NCI-H2081 treated with DMSO at 0.1 percent for 48 hours (cell line): ENCODE results near the gene FAM227B.
"Not testable (repeated sequence)": the region's sequence is repeated elsewhere in the genome, so short reads cannot be mapped to it uniquely, and the experiment has no call there.

Experiments
- DNase-seq: peaks from one replicate; lab custom pipeline; 2025; lab: John Stamatoyannopoulos, UW

Gene FAM227B

DNA sequence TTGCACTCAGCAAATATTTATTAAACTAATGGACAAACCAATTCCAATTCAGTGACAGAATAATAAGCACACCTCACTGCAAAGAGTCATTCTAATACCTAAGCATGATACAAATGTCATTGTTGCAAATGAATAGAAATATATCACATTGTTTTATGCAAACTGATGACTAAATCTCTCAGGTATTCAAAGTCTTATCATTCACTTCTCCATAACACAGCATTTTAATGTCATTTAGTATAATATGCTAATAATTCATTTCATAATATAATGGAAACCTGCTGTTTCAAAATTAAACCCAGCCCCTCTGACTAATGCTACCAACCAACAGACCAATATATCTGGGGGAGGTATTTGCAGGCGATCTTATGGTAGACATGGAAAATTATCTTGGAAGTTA is 125.8 kb downstream of the FAM227B start:
- DNase-seq: no peak

DNA sequence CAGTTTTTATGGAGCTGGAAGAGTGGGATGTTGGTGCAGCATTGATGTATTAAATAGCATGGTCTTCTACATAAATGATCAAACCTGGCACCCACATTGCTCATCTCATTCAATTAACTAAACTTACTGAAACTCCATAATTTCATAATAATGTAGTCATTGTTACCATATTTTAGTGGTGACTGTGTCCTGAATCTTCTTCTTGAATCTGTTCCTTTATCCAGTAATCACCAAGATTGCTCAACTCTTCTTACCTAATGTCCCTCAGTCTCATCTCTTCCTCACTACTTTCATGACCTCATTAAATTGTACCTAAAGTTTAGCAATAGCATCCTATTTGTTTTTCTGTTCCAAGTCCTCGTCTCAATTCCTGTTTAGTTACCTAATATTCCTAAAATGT is 127.8 kb downstream of the FAM227B start:
- DNase-seq: no peak

DNA sequence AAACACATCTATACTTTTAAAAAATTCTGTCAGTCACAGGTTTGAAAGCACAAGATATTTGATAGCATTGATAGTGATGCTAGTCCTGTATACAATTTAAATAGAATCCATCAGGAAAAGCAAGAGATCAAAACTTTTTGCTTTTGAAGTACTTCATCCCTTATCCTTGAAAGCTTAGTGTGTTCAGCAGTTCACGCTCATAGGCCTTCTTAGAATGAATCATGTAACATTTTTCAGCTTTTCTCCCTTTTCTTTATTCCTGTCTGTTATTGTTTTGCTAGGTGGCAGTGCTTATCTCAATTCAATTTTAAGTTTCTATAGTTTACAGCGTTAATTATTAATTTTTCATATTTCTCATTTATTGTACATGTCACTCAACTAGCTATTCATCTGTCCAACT is 128.5 kb downstream of the FAM227B start:
- DNase-seq: no peak

DNA sequence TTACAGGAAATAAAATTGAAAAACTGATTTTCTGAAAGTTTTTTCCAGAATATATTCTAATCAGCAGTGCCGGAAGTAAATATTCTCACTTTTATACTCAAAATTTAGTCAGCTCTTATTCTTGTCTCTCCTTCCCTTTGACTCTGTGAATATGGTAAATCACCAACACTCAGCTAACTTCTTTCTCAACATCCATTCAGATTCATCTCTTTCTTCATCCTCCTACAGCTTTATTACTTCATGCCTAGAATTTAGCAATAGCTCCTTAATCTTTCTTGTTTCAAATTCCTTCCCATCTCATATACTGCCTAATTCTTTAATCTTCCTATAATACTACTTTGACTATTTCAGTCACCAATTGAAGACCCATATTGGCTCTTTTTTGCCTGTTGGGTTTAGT is 129.7 kb downstream of the FAM227B start:
- DNase-seq: no peak

DNA sequence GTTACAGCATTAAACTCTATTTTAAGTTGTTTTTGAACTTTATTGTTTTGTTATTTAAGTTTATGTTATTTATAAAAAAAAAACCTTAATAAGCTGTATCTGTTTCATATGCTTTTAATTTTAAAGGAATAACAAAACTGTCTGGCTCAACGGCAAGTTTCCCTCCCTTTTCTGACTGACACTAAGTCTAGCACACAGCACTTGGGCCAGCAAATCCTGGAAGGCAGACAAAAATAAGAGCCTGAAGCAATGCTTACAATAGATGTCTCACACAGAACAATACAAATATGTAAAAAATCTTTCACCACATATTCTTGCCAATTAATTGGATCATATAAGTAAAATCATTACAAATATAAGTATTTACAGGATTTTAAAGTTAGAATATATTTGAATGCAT is 135.2 kb downstream of the FAM227B start:
- not testable (repeated sequence) for DNase-seq

DNA sequence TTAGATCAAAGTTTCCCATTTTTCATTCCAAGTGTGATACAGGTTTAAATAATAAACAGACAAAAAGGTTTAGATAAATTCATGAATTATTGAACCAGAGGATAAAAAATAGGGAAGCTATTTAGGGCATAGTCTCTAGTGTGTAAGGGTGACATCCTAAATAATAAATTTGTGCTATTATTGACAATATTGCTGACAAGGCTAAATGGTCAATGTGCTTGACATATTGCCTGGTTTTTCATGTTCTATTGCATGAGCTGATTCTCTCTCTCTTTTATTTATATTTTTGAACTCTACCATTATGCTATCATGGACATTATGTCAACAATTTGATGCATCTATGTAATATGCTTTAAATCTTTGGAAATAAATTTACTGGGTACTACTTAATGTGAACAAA is 141.6 kb downstream of the FAM227B start:
- not testable (repeated sequence) for DNase-seq

DNA sequence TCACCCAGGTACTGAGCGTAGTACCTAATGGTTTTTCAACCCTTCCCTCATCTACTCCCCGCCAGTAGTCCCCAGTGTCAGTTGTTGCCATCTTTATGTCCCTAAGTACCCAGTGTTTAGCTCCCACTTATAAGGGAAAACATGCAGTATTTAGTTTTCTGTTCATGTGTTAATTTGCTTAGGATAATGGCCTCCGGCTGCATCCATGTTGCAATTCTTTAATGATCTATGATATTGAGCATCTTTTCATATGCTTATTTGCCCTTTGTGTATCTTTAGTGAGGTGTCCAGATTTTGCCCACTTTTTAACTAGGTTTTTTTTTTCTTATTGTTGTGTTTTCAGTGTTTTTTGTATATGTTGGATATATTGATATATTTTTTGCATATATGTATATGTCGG is 142.6 kb downstream of the FAM227B start:
- DNase-seq: not testable (repeated sequence)

DNA sequence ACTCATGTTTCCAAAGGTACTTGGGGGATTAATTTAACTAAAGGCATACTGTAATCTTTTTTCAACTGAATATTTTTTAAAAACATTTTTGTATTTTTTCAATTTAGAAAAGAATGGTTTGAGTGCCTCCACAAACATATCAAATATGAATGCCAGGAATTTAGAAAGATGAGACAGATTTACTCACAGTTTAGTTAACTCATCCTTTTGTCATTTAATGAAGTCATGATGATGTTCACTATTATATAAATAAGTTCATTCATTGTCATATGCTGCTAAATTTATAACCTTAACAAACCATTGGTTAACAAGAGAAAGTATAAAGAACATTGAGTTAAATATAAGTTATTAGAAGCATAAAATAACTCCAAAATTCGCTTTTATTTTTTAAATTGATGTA is 147.6 kb downstream of the FAM227B start:
- no peak for DNase-seq

DNA sequence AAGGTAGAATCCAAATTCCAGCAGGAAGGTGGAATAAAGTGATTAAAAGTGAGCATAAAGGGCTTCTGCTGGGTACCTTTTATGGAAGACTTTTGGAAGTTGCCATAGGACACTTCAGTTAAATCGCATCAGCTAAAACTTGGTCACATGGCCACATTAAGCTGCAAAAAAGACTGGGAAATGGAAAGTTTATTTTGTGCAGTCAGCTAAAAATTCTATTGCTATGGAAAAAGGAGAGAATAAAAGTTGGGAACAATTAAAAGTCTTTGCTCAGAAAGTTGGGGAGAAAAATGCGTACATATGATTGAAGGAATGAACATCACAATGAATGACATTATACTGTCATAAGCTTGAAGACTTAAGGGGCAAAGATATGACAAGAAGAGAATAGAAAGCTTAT is 148.3 kb downstream of the FAM227B start:
- no peak for DNase-seq

DNA sequence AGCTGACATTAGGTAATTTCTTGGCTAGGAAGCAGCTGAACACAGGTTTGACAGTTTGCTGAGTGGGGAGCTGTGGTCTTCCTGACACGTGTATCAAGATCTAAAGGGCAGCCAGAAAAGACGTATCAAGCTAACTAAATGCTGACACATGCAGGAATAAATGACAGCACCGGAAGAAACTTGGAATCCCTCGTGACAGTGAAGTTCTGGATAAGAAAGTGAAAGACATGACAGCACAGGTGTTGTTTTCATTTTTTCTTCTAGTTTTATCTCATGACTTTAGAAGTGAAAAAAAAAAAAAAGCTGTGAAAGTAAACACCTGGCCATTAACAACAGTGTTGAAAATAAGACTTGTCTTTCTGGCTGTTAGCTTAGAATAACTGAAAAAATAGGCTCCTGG is 148.9 kb downstream of the FAM227B start:
- no peak for DNase-seq

- DNase-seq: not testable (repeated sequence)
Measured at GRCh38 chr15:49471248-49471647, 149.4 kb downstream of the FAM227B start.

DNA sequence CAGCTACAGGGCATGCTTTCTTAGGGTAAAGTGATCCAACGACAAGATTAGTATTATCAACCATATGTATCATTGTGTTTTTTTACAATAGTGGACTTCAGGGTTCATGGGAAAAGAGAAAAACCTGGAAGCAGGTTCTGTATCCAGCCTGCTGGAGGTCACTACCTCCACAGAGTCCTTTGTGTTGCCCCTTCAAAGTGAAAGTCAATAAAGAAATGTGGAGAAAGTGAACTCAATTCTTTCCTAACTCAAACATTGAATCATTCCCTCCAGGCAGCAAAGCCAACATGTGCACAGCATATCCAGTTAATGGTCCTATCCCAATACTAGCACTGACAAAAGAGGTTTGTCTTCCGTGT is 152.2 kb downstream of the FAM227B start:
- DNase-seq: no peak

DNA sequence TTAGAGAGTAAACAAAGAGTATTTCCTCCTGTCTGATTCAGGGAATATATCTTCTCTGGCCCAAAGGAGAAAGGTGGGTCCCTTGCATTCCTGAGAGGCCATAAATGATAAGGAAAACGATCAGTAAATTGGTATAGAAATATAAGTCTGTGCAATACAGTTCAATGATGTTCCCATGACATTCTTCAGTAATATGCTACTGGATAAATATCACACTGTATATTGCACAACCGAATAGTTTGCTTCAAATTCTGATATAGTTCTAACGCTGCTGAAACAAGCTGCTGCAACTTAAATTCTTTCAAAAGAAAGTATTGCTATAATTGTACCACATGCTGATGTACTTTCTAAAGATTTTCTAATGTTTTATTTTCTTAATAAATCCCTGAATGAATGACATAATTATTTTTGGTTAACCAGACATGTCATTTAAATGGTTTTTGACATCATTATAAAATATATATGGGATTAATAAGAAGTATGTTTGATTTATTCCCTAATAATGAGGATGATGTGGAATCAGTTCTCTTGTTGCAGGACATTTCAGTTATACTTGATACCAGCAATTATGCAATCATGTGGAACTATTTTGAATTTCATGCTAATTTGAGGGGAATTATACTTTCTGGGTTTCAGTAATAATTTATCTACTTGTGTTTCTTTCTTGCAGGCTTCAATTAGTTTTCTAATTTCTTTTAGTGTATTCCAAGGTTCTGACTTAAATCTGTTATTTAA is 152.7 kb downstream of the FAM227B start:
- DNase-seq: no peak

GRCh38 chr15:49466119-49466518 is 154.5 kb downstream of the FAM227B start:
- no peak for DNase-seq

- DNase-seq: no peak
Measured at GRCh38 chr15:49464522-49464921, 156.1 kb downstream of the FAM227B start.

DNA sequence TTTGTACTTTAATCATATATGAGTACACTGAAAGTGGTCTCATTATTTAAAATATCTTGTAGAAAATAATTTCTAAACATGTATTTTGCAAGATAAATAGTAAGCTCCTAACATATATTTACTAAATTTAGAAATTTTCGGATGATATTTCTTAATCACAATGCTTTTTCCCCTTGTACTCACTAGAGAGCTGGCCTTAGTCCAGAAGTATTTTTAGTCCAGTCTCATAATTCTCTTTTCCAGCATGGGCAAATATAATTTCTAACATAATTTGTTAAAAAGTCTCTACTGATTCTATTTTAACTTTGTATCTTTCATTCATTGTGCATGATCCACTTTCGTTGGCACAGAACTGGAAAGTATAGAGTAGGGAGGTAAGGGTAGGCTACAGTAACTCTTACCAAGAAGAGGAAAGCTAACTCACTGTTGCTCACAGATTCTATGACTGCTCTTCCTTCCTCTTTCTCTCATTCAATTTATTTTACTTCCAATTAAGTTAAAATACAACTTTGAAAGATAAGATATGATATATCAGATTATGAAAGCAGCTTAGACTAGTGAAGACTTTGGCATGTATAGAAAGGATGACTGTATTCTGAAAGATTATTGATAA is 158.3 kb downstream of the FAM227B start:
- DNase-seq: no peak

DNA sequence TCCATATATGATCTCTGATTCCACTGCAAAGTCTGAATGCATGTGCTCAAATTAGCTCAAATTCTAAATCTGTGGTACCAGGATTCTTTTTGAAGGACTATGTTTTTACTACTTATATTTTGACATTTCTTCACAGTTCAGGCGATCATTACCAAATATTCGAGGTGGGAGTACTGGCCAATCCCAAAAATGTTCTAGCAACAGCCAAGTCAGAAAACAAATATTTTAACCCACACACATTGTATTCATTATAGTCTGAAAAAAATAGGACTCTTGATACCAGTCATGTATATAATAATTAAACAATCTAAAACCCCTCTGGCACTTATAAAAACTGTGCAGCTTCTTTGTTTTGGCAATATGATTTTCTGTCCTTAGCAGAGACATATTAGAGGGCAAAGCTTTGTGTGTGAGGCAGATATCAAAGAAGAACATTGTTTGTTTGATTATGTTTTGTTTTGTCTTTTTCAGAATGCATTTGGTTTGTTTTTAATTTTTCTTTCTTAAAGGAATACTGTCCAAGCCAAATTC is 160.1 kb downstream of the FAM227B start:
- no peak for DNase-seq

DNA sequence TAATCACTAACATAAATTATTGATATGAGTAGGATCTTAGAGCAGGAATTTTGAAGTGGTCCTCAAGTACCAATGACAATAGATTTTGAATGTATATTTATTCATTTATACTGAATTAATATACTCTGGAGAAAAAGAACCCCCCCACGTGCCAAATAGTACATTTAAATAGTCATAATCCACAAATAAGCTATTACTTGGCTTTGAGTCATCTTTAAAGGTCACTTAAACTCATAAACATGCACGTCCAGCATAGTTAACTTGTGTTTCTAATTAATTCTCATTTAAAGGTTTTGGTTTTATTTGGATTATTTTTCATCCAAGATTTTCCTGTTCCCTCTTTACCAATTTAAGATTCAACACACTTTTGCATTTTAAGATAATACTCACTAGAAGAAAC is 162.5 kb downstream of the FAM227B start:
- no peak for DNase-seq

DNA sequence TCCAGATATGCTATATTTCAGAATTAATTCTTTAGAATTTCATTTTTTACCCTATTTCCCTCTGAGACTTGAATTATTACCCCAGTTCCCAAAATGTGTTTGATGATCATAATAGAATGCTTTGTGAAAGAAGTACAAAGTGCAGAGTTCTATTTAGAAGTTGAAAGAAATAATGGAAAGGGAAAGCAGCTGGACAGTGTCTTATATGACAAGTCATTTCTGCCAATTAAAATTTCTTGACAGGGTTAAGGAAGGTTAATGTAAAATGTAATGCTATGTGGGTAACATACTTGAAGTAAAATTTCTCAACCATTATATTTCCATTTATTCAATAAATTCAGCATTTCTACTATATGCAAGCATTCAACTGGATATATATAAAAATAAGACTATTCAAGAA is 164.5 kb downstream of the FAM227B start:
- DNase-seq: no peak

GRCh38 chr15:49452595-49452994 is 168.0 kb downstream of the FAM227B start:
- DNase-seq: no peak

DNA sequence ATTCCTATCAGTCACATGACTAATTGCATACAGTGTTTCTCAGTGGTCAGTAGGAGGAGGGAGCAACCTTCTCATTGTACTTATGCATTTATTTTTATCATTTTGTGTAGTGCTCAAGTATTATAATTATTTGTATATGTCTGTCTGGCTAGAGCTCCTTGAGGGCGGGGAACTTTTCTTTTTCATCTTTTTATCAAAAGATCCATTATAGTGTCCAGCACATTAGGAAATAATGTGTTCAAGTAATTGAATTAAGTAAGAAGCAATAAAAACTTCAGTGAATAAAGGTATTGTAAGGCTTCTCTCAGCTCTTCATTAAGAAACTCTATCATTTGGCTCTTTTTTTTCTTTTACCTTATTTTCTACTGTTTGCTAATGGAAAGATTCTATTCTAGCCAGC is 178.8 kb downstream of the FAM227B start:
- DNase-seq: no peak

- no peak for DNase-seq
Measured at GRCh38 chr15:49441356-49441755, 179.3 kb downstream of the FAM227B start.

DNA sequence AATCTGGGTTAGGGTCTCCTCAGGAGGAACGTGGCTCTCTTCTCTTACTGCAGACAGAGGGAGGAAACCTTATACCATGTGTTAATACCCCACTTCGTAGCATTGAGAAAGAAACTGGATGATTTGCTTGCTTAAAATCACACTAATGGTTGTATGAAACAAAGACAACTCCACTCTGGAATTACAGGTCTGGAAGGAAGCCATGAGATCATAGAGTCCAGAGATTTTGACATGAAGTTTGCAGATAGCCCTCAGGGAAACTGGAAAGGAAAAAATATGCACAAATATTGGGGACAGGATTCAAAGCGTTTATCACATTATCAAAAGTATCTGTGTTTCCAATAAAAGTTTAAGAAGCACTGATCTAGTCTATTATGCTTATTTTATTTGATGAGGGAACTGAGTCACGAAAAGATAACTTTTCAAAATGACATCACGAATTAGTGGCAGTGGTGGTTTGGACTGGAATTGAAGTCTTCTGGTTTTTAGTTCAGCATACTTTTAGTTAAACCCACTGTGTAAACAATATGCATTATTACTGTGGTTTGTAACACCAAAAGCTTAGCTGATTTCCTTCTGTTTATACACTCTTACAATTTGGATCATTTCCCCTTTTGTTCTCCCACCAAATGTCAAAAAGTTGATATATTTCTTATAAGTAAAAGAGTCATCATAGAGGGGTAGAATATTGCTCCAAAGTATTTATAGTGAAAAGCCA is 180.8 kb downstream of the FAM227B start:
- DNase-seq: no peak
